Ovary (tissue), 9 donors: ENCODE measurements around the gene MTHFD1L. TPM values are rescaled to one million over a fixed set of nuclear protein-coding genes. Genes with fewer than 3 reads are reported as not detected.
A peak's percentile ranks its signal among the peaks of the same experiment; 100 is the strongest.

Experiments
- DNase-seq, 5 donors: peaks; one replicate each; pipeline ENCODE4 v3.0.0-alpha.2; 2019 to 2020
- H3K27ac ChIP-seq, 2 donors: fragments of 200-600 bp; one replicate each; pipeline versions ENCODE4 v1.5.1 to v1.8.0; 2019 to 2022
- H3K27me3 ChIP-seq: fragments of 200-600 bp; one replicate; pipeline ENCODE4 v1.8.0; 2022
- H3K36me3 ChIP-seq: fragments of 200-600 bp; sonication (generic); one replicate; pipeline ENCODE4 v1.5.1; 2019
- H3K4me1 ChIP-seq: one replicate; pipeline ENCODE4 v1.8.1; 2013; ENCODE audit warnings: mild to moderate bottlenecking, moderate library complexity; ENCODE audit not compliant: insufficient read depth
- H3K4me3 ChIP-seq: fragments of 200-600 bp; sonication (generic); one replicate; pipeline ENCODE4 v1.5.1; 2017
- H3K9me3 ChIP-seq, 2 donors: fragments of 200-600 bp in 1 of 2; sonication (generic) in 1 of 2; one replicate each; pipeline versions ENCODE4 v1.5.1 to v1.8.1; 2013 to 2019; ENCODE audit warnings: mild to moderate bottlenecking in 1 of 2, moderate library complexity in 1 of 2
- CTCF ChIP-seq, 3 donors: fragments of 450-650 bp in 2 of 3; fragments of 200-600 bp in 1 of 3; IDR thresholded peaks; one replicate each; pipeline versions ENCODE4 v1.5.1 to v1.8.0; 2016 to 2022; ENCODE audit warnings: antibody characterized with exemption in 3 of 3, mild to moderate bottlenecking in 1 of 3
- EP300 ChIP-seq: sonication (generic); formaldehyde crosslinking; IDR thresholded peaks from one replicate; pipeline ENCODE4 v1.6.1; 2017; ENCODE audit warnings: antibody characterized with exemption
- POLR2A ChIP-seq: fragments of 450-650 bp; IDR thresholded peaks from one replicate; pipeline ENCODE4 v1.6.1; 2017; ENCODE audit warnings: antibody characterized with exemption, mild to moderate bottlenecking, moderate library complexity
- WGBS, 3 donors: extraction: QIAGEN DNeasy Blood & Tissue Kit in 1 of 3; methylation state at CpG; one replicate each; pipeline versions ENCODE4 v1.1.5 to v1.1.7; 2013 to 2017; 5-methylcytosine and 5-hydroxymethylcytosine counted together
- intact Hi-C, 4 donors: fragments of 100-400 bp; cut with DNase I; formaldehyde crosslinking; loops; one replicate each; pipeline versions ENCODE4 v1.11.0 to v1.15.1; 2022 to 2023
- polyA plus RNA-seq, 2 donors: library from polyadenylated mRNA; stranded (reverse); fragments of 200-250 nt in 1 of 2; fragments of 350-450 nt in 1 of 2; fragmentation: Illumina TruSeq in 1 of 2; extraction: RNeasy Lipid Tissue Mini Kit (QIAGEN cat#74804) in 1 of 2; gene quantifications; one replicate each; pipeline ENCODE4 v1.2.3, GENCODE V29; 2013 to 2014
- total RNA-seq, 7 donors: library from RNA; depleted of rRNA in 2 of 7; stranded (reverse); fragments of >200 nt in 2 of 7; fragmentation: NEBNext Ultra II Directional in 3 of 7; extraction: Animal tissue kit (Norgen Biotek cat#: 25700) in 3 of 7; gene quantifications; one replicate each; pipeline versions ENCODE4 v1.1.0 to v1.2.4, GENCODE V29; 2016 to 2023
- donor health status: DM: no; HTN: no; CAD: no; lungs with moderate emphysema.
- donor health status: DM: no; HTN: no; CAD: no.
- donor health status: Bipolar disorder and iron deficiency.
- donor health status: DM: yes; HTN: yes; CAD: no.
- donor health status: DM: no; HTN: no; CAD: no.
- donor health status: DM: yes; HTN: yes; CAD: no.

MTHFD1L gene
- total and polyA plus RNA-seq, 9 donors: 13.0 to 91.1 (median 23.6) TPM

- H3K27me3 ChIP-seq: no peaks in the 10 kb centered on the region
- peaks cover 9% of the 10 kb centered on the region for H3K4me1 ChIP-seq
- intact Hi-C loops: loop anchor here (5.0 to 10.0 kb wide), 7 partner anchors 100 to 437 kb away; no protein-coding TSS in a partner anchor
- H3K27ac ChIP-seq: peak overlapping the region in 1 of 2 donors; percentile 8
- no peak for TF ChIP-seq EP300
- no peak for TF ChIP-seq CTCF (IDR thresholded peaks at IDR 0.05)
- no peak for TF ChIP-seq POLR2A
- WGBS, 3 donors: 22 to 40% (median 25%) methylated on average over 12 of the region's 12 CpGs
- no peak for DNase-seq
- no peaks in the 10 kb centered on the region for H3K36me3 ChIP-seq
- no peaks in the 10 kb centered on the region for H3K9me3 ChIP-seq
- no peak overlapping the region for H3K4me3 ChIP-seq
These were observed 29.5 kb downstream of the MTHFD1L start for GRCh38 chr6:150894935-150895552.

GRCh38 chr6:150895928-150896632 is 30.6 kb downstream of the MTHFD1L start:
- TF ChIP-seq CTCF (IDR thresholded peaks at IDR 0.05): no peak
- no peak for TF ChIP-seq EP300
- no peak for TF ChIP-seq POLR2A
- no peaks in the 10 kb centered on the region for H3K27me3 ChIP-seq
- no peaks in the 10 kb centered on the region for H3K36me3 ChIP-seq
- intact Hi-C loops: loop anchor here in 3 of 4 donors (10.0 kb wide), 4 partner anchors 99 to 359 kb away; no protein-coding TSS in a partner anchor
- H3K4me3 ChIP-seq: no peak overlapping the region
- DNase-seq: no peak
- H3K4me1 ChIP-seq: peaks cover 9% of the 10 kb centered on the region
- 69 to 70% (median 69%) methylated on average over 4 of the region's 4 CpGs for WGBS, 3 donors
- no peak overlapping the region for H3K27ac ChIP-seq
- H3K9me3 ChIP-seq: no peaks in the 10 kb centered on the region

GRCh38 chr6:150897400-150897943 is 32.0 kb downstream of the MTHFD1L start:
- Histone ChIP-seq H3K27me3 (no peaks in the 10 kb centered on the region), H3K4me1 (peaks cover 8% of the 10 kb centered on the region), H3K9me3 (no peaks in the 10 kb centered on the region), H3K36me3 (no peaks in the 10 kb centered on the region), H3K27ac (no peak overlapping the region), H3K4me3 (no peak overlapping the region)
- 83 to 84% (median 84%) methylated on average over 7 of the region's 7 CpGs for WGBS, 3 donors
- no peak for TF ChIP-seq POLR2A
- no peak for TF ChIP-seq CTCF (IDR thresholded peaks at IDR 0.05)
- no peak for TF ChIP-seq EP300
- DNase-seq: no peak
- intact Hi-C loops: loop anchor here in 3 of 4 donors (10.0 kb wide), 4 partner anchors 97 to 357 kb away; no protein-coding TSS in a partner anchor

- no peak for DNase-seq
- H3K4me3 ChIP-seq: no peak overlapping the region
- no peak overlapping the region for H3K27ac ChIP-seq
- no peaks in the 10 kb centered on the region for H3K27me3 ChIP-seq
- TF ChIP-seq EP300 (no peak), CTCF (IDR thresholded peaks at IDR 0.05) (no peak), POLR2A (no peak)
- intact Hi-C loops: loop anchor here in 3 of 4 donors (10.0 kb wide), 4 partner anchors 96 to 356 kb away; no protein-coding TSS in a partner anchor
- WGBS, 3 donors: 54 to 59% (median 54%) methylated on average over 11 of the region's 11 CpGs
- H3K36me3 ChIP-seq: no peaks in the 10 kb centered on the region
- H3K9me3 ChIP-seq: no peaks in the 10 kb centered on the region
- peaks cover 5% of the 10 kb centered on the region for H3K4me1 ChIP-seq
These were observed 33.1 kb downstream of the MTHFD1L start for GRCh38 chr6:150898399-150899170.
